ENCODE data around the gene PPP1R14D.
A peak's percentile ranks its signal among the peaks of the same experiment; 100 is the strongest.

The PPP1R14D gene

GRCh38 chr15:40850576-40851112 is 22.1 kb upstream of the PPP1R14D start:
- Histone ChIP-seq H3K9me2 (replicated peaks; ENCODE audit: insufficient read depth, low read length) (no peaks in the 10 kb centered on the region), H3K27ac (ENCODE audit: low read length) (no peak overlapping the region), H3K27me3 (replicated peaks; ENCODE audit: insufficient read depth, low read length) (no peaks in the 10 kb centered on the region), H3K36me3 (replicated peaks; ENCODE audit: insufficient read depth, low read length) (no peaks in the 10 kb centered on the region), H3K9ac (ENCODE audit: low read length) (no peak overlapping the region), H3K79me2 (ENCODE audit: low read length) (peaks cover 49% of the 10 kb centered on the region), H2AFZ (ENCODE audit: low read length) (no peak overlapping the region), H3K9me3 (replicated peaks; ENCODE audit: insufficient read depth, low read length) (no peaks in the 10 kb centered on the region), H3K4me2 (ENCODE audit: low read depth, low read length) (no peak overlapping the region), H3K4me1 (ENCODE audit: low read length) (peaks cover 21% of the 10 kb centered on the region), H4K20me1 (ENCODE audit: insufficient read depth, low read length) (no peaks in the 10 kb centered on the region), H3F3A (ENCODE audit: insufficient read depth, low read length) (peaks cover 2% of the 10 kb centered on the region; the same call in 1 of the 2 replicates), H3K4me3 (ENCODE audit: low read length) (no peak overlapping the region)
- no peak for DNase-seq
- TF ChIP-seq, protein P1, sequence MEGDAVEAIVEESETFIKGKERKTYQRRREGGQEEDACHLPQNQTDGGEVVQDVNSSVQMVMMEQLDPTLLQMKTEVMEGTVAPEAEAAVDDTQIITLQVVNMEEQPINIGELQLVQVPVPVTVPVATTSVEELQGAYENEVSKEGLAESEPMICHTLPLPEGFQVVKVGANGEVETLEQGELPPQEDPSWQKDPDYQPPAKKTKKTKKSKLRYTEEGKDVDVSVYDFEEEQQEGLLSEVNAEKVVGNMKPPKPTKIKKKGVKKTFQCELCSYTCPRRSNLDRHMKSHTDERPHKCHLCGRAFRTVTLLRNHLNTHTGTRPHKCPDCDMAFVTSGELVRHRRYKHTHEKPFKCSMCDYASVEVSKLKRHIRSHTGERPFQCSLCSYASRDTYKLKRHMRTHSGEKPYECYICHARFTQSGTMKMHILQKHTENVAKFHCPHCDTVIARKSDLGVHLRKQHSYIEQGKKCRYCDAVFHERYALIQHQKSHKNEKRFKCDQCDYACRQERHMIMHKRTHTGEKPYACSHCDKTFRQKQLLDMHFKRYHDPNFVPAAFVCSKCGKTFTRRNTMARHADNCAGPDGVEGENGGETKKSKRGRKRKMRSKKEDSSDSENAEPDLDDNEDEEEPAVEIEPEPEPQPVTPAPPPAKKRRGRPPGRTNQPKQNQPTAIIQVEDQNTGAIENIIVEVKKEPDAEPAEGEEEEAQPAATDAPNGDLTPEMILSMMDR (IDR thresholded peaks at IDR 0.05; ENCODE audit: low read length), result no peak
- TF ChIP-seq EZH2phosphoT487 (IDR thresholded peaks at IDR 0.05; ENCODE audit: low read length) (no peak), EZH2 (optimal IDR thresholded peaks at IDR 0.05; ENCODE audit: low read depth, low read length) (no peak)

DNA sequence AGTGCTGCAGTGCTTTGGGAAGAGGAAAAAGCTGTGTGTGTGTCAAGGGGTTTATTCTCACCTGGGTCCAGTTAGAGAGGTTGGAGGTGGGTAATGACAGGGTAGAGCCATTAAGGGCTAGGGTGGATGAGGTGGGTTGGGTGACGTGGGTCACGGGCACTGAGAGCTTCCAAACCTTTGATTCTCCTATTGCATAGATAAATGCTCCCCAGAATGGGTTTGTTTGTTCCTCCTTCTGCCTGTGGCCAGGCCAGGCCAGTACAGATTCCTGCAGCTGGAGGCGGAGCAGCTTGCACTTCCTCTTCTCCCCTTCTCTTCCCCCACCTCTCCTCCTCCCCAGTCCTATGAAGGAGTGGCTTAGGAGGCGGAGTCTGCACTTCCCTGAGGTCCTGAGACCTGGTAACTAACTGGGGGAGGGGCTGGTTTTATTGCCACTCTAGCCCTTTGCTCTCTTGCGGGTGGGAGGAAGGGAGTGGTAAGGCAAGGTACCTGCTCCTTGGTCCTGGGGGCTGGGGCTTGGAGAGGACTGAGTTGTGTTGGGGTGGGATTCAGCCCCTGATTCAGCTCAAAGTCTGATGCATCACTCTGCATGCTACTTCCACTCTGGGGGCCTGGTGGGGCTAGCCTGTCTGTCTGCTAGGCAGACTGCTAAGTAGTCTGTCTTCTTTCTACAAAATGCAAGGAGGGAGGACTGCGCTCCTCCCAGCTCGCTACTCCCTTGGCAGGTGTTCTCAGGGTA is 18.9 kb upstream of the PPP1R14D start:
- peak overlapping the region; percentile 46; the same call in 1 of the 2 replicates for H3K27ac ChIP-seq (ENCODE audit: low read length)
- TF ChIP-seq EZH2phosphoT487 (IDR thresholded peaks at IDR 0.05; ENCODE audit: low read length) (no peak), EZH2 (optimal IDR thresholded peaks at IDR 0.05; ENCODE audit: low read depth, low read length) (no peak)
- TF ChIP-seq, protein P1 (IDR thresholded peaks at IDR 0.05; ENCODE audit: low read length), result no peak
- no peaks in the 10 kb centered on the region for H3K27me3 ChIP-seq (replicated peaks; ENCODE audit: insufficient read depth, low read length)
- peaks cover 6% of the 10 kb centered on the region; the same call in 1 of the 2 replicates for H3F3A ChIP-seq (ENCODE audit: insufficient read depth, low read length)
- no peaks in the 10 kb centered on the region for H3K36me3 ChIP-seq (replicated peaks; ENCODE audit: insufficient read depth, low read length)
- H3K4me3 ChIP-seq (ENCODE audit: low read length), result peak overlapping the region; percentile 28; the same call in 1 of the 2 replicates
- no peaks in the 10 kb centered on the region for H3K9me2 ChIP-seq (replicated peaks; ENCODE audit: insufficient read depth, low read length)
- H4K20me1 ChIP-seq (ENCODE audit: insufficient read depth, low read length), result no peaks in the 10 kb centered on the region
- peak overlapping the region; percentile 7 for H2AFZ ChIP-seq (ENCODE audit: low read length)
- peak; percentile 70 for DNase-seq
- H3K4me2 ChIP-seq (ENCODE audit: low read depth, low read length), result peak overlapping the region; percentile 63
- peaks cover 25% of the 10 kb centered on the region for H3K4me1 ChIP-seq (ENCODE audit: low read length)
- H3K9me3 ChIP-seq (replicated peaks; ENCODE audit: insufficient read depth, low read length), result no peaks in the 10 kb centered on the region
- peaks cover 61% of the 10 kb centered on the region for H3K79me2 ChIP-seq (ENCODE audit: low read length)
- no peak overlapping the region for H3K9ac ChIP-seq (ENCODE audit: low read length)

DNA sequence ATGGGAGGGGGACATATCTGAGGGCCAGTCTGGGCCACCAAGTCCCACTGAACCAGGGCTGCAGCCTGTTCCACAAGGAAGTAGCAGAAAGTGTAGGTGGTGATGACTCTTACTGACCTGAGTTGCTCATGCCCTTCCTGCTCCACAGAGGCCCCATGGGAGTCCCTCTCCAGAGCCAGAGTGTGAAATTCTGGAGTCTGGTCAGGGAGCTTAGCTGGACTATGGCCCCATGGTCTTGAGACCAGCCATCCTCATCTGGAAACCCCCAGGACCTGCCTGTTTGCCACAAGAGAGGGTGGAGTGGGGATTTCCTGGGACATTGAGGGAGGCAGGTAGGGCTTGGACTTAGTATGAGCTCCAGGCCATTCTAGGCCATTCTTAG is 18.3 kb upstream of the PPP1R14D start:
- no peaks in the 10 kb centered on the region for H4K20me1 ChIP-seq (ENCODE audit: insufficient read depth, low read length)
- H3K9ac ChIP-seq (ENCODE audit: low read length), result no peak overlapping the region

More for the DNA sequence above, 18.3 kb upstream of the PPP1R14D start:
- TF ChIP-seq EZH2phosphoT487 (IDR thresholded peaks at IDR 0.05; ENCODE audit: low read length), result no peak
- no peak for TF ChIP-seq EZH2 (optimal IDR thresholded peaks at IDR 0.05; ENCODE audit: low read depth, low read length)
- TF ChIP-seq, protein P1 (IDR thresholded peaks at IDR 0.05; ENCODE audit: low read length), result no peak
- no peaks in the 10 kb centered on the region for H3K36me3 ChIP-seq (replicated peaks; ENCODE audit: insufficient read depth, low read length)
- no peaks in the 10 kb centered on the region for H3K9me3 ChIP-seq (replicated peaks; ENCODE audit: insufficient read depth, low read length)
- no peaks in the 10 kb centered on the region for H3K9me2 ChIP-seq (replicated peaks; ENCODE audit: insufficient read depth, low read length)
- peaks cover 25% of the 10 kb centered on the region for H3K4me1 ChIP-seq (ENCODE audit: low read length)
- no peaks in the 10 kb centered on the region for H3K27me3 ChIP-seq (replicated peaks; ENCODE audit: insufficient read depth, low read length)
- H3K79me2 ChIP-seq (ENCODE audit: low read length), result peaks cover 57% of the 10 kb centered on the region
- peak overlapping the region; percentile 7 for H2AFZ ChIP-seq (ENCODE audit: low read length)
- H3K27ac ChIP-seq (ENCODE audit: low read length), result peak overlapping the region; percentile 46; the same call in 1 of the 2 replicates
- H3K4me3 ChIP-seq (ENCODE audit: low read length), result peak overlapping the region; percentile 28; the same call in 1 of the 2 replicates
- DNase-seq, result no peak
- H3F3A ChIP-seq (ENCODE audit: insufficient read depth, low read length), result peaks cover 6% of the 10 kb centered on the region; the same call in 1 of the 2 replicates
- peak overlapping the region; percentile 63 for H3K4me2 ChIP-seq (ENCODE audit: low read depth, low read length)

All from MM.1S (cell line).